DMS114 treated with DMSO at 0.1 percent for 48 hours (cell line): ENCODE data around the gene GPD2.
"Not testable (repeated sequence)": the region's sequence is repeated elsewhere in the genome, so short reads cannot be mapped to it uniquely, and the experiment has no call there.

ENCODE experiments used
- DNase-seq: peaks from one replicate; lab custom pipeline; 2025; ENCODE audit not compliant: unreplicated experiment; lab: John Stamatoyannopoulos, UW

The GPD2 gene

DNA sequence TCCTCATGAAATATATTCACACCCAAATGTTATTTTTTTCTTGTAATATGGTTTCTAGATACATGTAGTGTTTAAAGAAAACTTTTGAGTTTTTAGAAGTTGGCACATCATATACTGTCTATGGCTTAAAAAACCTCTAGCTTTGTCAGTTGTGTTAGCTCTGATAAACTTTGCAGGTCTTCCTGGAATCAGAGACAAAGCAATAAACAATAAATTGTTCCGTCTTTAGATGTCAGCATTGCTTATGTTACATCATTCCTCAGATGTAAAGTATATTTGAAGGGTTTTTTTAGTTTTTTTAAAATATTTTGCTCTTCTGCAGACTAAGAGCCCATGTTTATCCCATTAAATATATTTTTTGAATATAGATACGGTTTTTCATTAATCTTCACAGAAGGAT, 145.1 kb downstream of the GPD2 start:
- DNase-seq, result no peak

DNA sequence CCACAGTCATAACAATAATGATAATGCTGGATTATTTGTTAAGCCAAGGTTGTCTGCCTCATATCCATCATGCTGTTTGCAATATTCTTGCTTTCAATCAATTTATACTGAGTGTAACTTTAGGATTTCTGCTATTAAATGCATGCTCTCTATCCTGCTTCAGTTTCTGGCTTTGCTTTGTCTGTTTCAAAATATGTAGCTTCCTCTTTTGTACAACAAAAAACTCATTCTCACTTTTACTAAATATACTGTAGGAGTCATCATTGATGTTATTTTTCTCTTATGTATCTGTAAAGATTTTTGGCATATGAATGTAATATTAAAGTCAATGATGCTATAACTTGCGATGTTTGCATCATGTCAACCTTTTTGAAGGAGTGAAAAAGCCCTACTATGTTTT, 149.3 kb downstream of the GPD2 start:
- DNase-seq, result no peak

DNA sequence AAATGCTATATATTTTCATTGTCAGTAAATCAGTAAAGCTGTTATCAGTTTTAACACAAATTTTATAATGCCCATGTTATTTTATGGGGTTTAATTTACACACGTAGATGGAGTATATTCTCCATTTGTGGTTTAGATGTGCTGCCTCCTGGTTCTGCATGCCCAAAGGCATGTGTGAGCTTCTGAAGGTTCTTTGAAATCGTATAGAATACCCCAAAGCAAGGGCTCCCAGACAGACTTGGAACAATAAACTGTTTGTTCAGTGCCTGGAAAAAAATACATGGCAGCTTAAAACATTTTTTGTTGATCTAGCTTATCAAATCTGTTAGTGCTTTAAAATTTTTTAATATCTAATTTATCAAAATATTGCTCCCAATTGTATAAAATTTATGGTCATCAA, 150.4 kb downstream of the GPD2 start:
- DNase-seq, result no peak

DNA sequence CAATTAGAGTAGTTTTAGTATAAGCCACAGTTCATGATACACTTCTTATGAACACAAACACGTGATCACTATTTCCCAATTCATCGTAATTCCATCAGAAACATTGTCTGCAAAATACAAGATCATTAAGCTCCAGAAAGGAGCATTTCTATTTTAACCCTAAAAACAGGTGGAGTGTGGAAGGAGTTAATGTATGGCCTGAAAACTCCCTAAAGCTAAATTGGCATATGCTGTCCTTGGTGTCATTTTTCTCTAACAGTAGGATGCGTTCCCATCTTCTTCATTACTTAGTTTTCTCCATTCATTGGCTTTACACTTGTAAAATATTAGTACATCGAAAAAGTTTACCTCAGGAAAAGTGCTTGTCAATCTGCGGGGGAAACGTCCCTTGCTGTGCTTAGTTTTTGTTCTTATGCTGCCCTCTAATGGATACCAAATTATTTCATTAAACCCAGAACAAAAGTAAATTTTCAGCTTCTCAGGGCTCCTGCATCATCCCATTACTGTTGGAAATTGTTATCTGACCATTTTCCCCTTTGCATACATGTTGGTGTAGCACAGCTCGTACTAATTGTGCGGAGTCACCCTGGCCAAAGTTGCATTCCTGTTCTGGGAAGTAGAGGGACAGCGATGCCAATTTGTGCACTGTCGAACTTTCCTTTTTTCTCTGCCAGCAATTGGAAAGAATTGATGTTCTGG, 153.4 kb downstream of the GPD2 start:
- DNase-seq, result peak; percentile 25

DNA sequence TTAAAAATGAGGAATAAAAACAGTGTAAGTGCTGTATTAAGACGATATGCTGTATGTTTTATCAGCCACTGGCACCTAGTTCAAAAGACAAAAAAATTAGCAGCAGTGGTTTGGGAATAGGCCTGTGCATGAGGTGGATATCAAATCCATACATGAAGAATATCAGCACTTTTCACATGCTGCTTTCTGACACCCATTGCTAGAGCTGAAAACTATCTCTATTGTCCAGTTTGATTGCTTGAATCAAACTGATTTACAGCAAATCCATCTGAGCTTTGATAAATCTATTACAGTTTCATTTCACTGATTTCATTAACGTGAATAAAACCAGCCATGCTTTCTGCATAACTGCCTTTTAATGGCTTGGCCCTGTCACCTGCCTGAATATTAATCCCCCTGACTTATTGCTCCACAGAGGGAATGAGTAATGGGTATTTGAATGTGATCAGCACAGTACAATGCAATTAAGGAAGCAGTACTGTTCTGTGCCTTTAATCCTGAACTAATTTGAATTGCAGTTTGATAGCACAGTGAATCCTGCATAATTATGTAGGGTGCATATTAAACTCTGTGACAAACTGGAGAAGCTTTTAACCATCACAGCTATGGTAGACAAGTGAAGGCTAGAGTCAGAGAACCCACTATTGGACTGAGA, 154.0 kb downstream of the GPD2 start:
- DNase-seq, result no peak

DNA sequence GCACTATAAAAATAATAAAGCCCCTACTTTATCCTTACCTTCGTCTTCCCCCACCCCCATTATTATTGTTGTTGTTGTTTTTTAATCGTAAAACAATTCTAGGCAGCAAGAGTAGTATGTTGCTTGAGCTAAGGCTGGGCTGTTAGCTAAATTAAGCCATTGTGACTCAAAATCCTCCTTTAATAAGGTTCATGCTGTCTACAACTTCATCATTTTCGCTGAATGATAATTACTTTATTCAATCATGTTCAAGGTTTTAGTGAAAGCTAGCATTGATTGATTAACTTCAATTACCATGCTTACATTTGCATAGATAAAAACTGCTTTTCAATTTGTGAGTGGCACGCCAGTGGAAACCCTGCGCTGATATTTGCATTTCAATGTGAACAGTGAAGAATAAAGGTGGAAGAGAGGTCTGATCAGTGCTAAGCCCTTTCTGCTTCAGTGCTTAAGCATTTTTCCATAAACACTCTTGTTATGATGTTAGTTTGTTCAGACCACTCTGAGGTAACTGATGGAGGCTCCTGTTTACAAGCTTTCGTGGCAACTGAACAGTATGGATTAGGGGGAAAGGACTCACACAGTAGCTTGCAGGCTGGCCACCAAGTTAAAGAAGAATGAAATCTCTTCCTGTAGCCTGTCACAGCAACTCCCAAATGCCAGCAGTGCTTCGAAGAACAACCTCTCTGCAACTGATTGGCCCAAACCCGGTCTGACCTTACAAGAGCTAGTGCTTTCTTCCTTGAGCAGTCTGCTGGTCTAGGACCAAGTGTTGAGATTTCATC, 156.8 kb downstream of the GPD2 start:
- DNase-seq, result no peak

DNA sequence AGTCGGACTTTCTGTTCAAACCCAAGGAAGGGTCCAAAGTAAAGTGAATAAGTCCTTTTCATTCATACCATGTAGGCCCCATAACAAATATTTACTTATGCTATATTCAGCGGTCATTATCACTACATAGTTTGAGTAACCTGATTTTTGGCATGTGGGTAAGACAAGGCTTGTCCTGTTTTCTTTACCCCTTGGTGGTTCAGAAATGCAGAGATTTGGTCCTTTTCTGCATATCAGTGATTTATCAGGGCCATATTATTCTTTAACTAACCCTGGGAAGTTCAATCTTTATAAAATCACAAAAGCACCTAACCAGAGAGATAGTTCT, 157.4 kb downstream of the GPD2 start:
- no peak for DNase-seq

DNA sequence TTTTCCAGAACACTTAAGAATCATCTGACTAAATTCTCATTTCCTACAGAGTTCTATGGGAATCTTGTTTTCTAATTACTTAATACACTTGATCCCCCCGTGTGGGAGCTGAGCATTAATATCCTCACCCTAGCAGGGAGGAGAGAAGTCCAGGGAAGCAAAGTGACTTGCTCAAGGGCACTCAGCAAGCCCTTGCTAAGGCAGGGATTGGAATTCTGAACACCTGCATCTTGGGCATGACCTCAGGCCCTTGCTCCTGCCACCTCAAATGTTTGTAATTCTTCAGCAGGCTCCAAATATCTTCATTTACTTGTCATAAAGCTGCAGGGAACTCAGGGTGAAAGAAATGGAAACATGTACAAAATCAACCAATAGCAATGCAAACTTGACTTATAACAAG, 162.4 kb downstream of the GPD2 start:
- no peak for DNase-seq

DNA sequence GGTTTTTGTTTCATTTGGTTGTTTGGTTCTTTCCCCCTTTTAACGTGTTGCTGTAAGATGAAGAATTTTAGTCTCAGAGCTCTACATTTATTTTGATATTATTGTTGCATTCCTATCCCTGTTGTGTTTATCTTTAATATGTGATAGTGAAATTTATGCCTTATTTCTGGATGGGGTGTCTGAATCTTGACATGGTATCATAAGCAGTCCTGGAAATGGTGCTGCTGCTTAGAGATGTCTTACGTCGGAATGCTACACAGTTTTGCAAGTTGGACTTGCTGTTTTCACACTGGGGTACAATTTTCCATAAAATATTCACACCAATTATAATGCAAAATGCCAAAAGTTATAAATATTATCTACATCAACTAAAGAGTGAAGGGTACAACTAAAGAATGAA, 164.0 kb downstream of the GPD2 start:
- DNase-seq, result no peak

DNA sequence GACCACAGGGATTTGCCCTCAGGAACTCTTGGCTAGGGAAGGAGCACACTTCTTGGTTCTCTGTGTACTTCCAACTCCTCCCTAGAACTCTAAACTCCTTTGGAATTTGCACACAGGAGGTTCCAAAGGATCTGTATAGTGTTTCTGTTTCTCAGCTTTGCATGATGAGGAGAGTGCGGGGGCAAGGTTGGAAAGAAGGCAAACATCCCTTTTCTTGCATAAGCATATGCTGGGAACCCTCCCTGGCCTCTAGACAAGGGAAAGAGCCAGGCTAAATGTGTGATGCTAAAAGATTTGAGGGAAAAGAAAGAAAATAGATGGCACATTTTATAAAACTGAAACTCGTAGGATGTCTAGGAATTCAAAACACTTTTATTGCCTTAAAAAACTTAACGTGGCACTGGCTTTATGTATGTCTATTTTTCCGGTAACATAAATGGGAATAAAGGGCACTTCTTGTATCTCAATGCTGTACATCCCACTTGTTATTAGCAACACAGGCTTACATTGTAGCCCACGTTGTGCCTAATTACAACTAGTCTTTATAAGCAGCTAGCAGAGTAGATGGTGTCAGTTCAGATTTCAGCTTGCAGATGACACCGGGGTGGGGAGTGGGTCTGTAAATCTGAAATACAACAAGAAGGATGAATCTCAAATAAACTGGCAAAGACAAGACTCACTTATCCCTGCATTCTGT, 165.8 kb downstream of the GPD2 start:
- DNase-seq, result no peak

DNA sequence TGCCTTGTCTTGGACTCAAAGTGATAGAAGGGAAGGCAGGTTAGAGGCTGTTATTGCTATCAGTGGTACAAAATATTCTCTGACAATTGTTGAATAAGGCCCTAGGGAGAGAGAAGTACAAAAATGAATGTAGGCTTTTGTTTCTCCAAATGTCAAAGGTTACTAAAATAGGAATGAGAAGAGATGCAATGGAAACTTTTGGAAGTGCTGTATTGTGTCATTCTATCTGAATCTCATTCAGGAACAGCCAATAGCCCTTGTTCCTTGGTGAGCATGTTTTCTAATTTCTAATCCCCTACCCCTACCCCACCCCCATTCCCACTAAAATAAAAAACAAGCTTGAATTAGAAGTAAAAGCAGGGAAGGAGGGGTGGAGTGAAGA, 166.4 kb downstream of the GPD2 start:
- no peak for DNase-seq

DNA sequence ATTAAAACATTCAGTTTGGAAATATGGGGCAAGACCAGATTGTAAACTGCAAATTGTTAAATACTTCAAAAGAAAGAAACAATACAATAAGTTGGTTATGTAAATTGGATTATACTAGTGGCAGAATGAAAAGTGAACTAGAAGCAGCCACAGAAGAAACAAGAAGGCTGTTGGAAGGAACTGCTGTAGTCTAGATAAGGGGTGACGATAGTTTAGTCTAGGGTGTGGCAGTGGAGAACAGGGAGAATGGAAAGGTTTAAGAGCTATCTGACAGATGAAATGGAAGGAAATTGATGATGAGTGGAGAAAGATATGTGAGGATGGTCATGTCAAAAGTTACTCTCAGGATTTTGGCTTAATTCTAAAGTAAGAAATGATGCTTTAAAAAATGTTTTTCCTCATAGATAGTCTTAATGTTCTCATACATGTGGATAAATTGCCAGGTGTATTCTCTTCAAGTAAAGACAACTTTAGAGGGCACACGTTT, 179.7 kb downstream of the GPD2 start:
- no peak for DNase-seq

DNA sequence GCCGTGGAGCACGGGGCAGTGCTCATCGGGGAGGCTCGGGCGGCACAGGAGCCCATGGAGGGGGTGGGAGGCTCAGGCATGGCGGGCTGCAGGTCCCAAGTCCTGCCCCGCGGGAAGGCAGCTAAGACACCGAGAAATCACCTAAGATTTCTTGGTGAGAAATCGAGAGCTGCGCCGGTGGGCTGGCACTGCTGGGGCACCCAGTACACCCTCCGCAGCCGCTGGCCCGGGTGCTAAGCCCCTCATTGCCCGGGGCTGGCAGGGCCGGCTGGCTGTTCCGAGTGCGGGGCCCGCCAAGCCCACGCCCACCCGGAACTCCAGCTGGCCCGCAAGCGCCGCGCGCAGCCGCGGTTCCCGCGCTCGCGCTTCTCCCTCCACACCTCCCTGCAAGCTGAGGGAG, 181.9 kb downstream of the GPD2 start:
- not testable (repeated sequence) for DNase-seq

DNA sequence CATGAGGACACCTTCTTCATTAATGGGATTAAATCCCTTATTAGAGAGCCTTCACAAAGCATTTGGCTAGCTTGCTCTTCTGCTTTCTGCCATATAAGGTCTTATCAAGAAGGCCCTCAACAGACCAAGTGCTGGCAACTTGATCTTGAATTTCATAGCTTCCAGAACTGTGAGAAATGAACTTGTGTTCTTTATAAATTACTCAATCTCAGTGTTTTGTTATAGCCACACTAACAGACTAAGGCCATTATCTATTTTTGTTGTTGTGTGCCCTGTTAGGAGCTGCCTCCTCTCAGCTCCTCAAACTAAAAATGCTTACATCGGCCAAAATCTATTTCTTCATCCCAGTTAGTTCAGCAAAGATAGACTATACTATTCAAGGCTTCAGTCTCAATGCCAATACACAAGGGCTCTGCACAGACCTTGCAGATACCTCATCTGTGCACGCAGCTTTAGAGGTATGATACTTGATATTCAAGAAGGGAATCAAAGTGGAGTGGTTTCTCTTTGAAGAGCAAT, 182.9 kb downstream of the GPD2 start:
- DNase-seq, result no peak

DNA sequence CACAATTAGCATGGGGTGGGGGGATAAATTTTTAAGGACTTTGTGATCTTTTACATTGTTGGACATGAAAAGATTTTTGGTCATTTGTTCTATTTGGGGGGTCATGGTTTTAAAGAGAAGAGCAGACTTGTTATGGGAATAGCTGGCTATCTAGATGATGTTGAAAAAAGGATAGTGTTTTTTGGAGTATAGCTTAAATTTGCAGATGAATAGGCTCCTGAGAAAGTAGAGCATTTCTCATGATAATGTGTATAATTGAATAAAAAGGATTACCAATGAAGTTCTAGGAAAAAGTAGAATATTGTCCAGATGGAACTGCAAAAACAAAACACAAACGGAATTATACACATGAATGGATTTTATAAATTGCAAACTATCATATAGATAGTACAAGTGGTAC, 186.3 kb downstream of the GPD2 start:
- no peak for DNase-seq

DNA sequence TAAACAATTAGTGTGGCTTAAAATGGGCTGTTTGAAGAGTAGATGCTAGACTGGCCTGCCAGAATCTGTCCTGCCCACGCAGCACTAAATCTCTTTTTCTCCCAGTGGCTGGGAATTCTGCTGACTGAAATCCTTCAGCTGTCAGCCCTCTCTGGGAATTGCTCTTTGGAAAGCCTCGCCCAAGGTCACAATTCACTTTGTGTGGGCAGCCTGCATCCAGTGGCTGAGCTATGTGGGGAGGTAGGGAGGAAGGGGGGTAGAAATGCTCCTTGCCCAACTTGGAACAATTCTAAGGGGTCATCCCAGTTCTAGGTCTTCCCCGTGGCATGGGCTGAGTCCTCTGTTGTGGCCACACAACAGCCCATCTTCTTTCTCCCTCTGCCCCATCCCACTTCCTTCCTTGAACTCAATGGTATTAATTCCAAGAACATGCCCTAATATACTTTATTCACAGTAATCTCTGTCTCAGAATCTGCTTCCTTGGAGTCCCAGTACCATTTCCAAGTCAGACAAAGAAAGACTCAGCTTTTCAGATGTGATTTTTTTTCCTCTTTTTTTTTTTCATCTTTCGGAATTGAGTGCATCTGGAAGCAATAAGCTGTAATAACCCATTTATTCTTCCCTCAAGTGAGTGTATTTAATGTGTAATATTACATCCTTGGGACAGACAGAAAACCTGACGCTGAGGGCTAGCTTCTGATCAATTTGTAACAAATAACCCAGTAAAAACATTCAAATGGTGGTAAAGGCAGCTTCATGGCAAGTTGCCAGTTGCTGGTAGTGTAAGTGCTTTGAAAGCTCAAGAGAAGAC, 189.4 kb downstream of the GPD2 start:
- no peak for DNase-seq

DNA sequence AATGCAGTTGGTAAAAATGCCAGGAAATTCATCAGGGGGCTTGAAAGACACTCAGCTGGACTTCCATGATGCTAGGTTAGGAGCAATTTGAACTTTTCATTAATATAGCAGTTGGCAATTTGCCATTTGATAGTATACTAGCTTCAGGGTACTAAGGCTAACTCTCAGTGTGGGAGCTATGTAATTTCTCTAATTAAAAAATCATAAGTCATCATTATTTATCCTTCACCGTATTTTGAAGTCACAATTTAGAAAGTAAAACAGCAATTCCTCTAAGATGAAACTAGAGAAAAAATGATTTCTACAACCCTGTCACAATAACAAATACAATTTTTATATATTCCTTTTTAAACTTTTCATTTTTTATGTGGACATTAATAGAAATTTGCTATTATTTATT, 190.8 kb downstream of the GPD2 start:
- DNase-seq, result no peak

DNA sequence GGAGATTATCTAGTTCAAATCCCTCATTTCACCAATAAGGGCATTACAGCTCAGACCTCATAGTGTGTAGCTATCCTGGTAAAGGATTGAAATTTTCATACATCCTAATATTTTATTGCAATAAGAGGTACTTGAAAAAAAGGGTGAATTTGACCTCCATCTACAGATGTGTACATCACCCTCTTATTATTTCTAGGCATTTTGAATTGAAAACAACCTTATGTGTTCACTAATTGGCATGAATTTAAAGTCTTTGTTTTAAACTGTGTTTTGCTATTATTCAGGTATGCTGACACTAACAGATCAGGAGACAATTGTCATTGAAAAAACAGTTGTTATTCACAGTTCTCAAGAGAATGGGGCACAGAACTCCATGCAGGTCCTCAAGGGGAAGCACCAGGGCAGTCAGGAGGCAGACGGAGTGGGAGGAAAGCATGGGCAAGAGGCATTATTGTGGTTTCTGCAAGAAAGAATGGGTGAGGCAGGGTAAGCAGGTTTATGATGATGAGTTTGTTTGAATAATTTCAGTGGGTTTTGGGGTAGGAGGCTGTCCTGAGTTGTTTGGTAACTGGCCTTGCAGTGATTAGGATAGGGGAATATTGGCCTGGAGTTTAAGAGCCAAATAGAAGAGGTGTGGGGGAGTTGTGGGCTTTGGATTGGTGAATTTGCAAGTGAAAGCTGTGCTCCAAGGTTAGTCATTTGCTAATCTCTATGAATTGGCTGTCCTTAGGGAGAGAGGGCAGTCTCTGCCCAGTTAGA, 194.6 kb downstream of the GPD2 start:
- DNase-seq, result no peak

DNA sequence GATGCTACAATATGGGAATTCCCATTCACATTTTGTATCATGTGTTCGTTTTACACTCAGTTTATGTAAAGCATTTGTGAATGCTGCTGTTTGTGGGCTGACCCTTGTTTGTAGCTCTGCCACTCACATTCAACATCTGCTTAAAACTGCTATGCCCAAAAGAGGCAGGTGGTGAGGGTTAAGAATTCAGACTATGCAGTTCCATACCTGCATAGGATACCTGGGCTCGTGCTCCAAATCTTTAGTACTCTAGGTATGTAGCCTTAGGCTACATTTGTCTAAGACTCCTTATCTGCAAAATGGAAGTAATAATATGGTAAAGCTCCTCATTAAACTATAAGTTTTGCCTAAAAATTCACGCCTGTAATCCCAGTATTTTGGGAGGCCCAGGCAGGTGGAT, 199.5 kb downstream of the GPD2 start:
- no peak for DNase-seq
